K562 (cell line): Measurements from ENCODE around the gene SMAD7. TPM values are rescaled to one million over a fixed set of nuclear protein-coding genes. Genes with fewer than 3 reads are reported as not detected.

Experiments used
- ATAC-seq: fragments of 200-7000 bp; cut with Tn5 transposase; 3 replicates; pipeline ENCODE4 v1.9.1; 2020; ENCODE audit warnings: moderate library complexity
- BruUV-seq: library from RNA; stranded (reverse); fragments of 400-500 nt; replicated peaks from 2 replicates; lab custom pipeline; 2021; lab: Mats Ljungman, UMichigan
- CTCF ChIA-PET: fragments of 300-600 bp; formaldehyde crosslinking; extraction: SDS; loops from one replicate; lab custom pipeline; 2021; ENCODE audit warnings: low intra/inter-chr PET ratio; lab: Yijun Ruan, JAX
- POLR2A ChIA-PET: fragments of 300-600, 350-650 bp; sonication (Branson Sonifier 250); formaldehyde crosslinking; extraction: SDS; loops from one replicate; lab custom pipeline; 2021; ENCODE audit warnings: antibody characterized with exemption, inconsistent platforms; lab: Yijun Ruan, JAX
- DNase-seq, 4 experiments: peaks; one replicate each; pipeline versions ENCODE4 v3.0.0 to v3.0.0-alpha.2; 2011 to 2018; ENCODE audit warnings: low spot score in 3 of 4, mixed read lengths in 3 of 4; ENCODE audit errors: extremely low read depth in 1 of 4
- FAIRE-seq: peaks from 2 replicates; lab custom pipeline; 2011; peaks lifted over from hg19 to GRCh38; lab: Jason Lieb, UNC
- H2AFZ ChIP-seq: 2 replicates; pipeline ENCODE4 v1.6.0; 2011; ENCODE audit warnings: low read depth, low read length, control low read depth, inconsistent platforms
- H3K27ac ChIP-seq: fragments of 200-600 bp; 3 replicates; pipeline ENCODE4 v1.8.0; 2011; ENCODE audit warnings: low read depth, mild to moderate bottlenecking, control low read depth, inconsistent platforms, low read length, moderate library complexity, mixed read lengths; ENCODE audit errors: extremely low read depth
- H3K27me3 ChIP-seq, 2 experiments: fragments of 300-600 bp in 1 of 2; 2 replicates in 1 of 2; 3 replicates in 1 of 2; pipeline versions ENCODE4 v1.6.0 to v1.8.0; 2011; ENCODE audit warnings: inconsistent platforms in 2 of 2, low read length in 2 of 2, mild to moderate bottlenecking in 1 of 2, mixed read lengths in 1 of 2, moderate library complexity in 1 of 2; ENCODE audit not compliant: control insufficient read depth in 2 of 2, insufficient read depth in 2 of 2
- H3K36me3 ChIP-seq: fragments of 300-600 bp; 3 replicates; pipeline ENCODE4 v1.8.0; 2011; ENCODE audit warnings: mild to moderate bottlenecking, low read length, inconsistent platforms; ENCODE audit not compliant: control insufficient read depth, insufficient read depth
- H3K4me1 ChIP-seq, 2 experiments: fragments of 200-600 bp in 1 of 2; replicated peaks in 1 of 2; 2 replicates in 1 of 2; 3 replicates in 1 of 2; pipeline versions ENCODE4 v1.5.1 to v1.8.0; 2011; ENCODE audit warnings: inconsistent platforms in 2 of 2, low read length in 2 of 2, mild to moderate bottlenecking in 1 of 2, mixed read lengths in 1 of 2, moderate library complexity in 1 of 2; ENCODE audit not compliant: control insufficient read depth in 2 of 2, insufficient read depth in 2 of 2
- H3K4me2 ChIP-seq: 2 replicates; pipeline ENCODE4 v1.6.1; 2011; ENCODE audit warnings: low read length, control low read depth, inconsistent platforms, mixed read lengths; ENCODE audit not compliant: insufficient read depth
- H3K4me3 ChIP-seq: fragments of 200-600 bp; sonication (generic), shearing (Covaris generic); 2 replicates; pipeline ENCODE4 v1.5.1; 2016; ENCODE audit warnings: control low read depth, inconsistent platforms
- H3K79me2 ChIP-seq: fragments of 200-600 bp; 3 replicates; pipeline ENCODE4 v1.8.0; 2011; ENCODE audit warnings: low read length, inconsistent platforms; ENCODE audit not compliant: control insufficient read depth, insufficient read depth
- H3K9ac ChIP-seq, 2 experiments: 2 replicates each; pipeline versions ENCODE4 v1.6.0 to v1.6.1; 2011; ENCODE audit warnings: low read depth in 2 of 2, low read length in 2 of 2, control low read depth in 1 of 2, inconsistent platforms in 1 of 2, mild to moderate bottlenecking in 1 of 2, mixed read lengths in 1 of 2; ENCODE audit not compliant: insufficient read depth in 1 of 2
- H3K9me1 ChIP-seq: one replicate; pipeline ENCODE4 v1.6.0; 2011; ENCODE audit warnings: inconsistent platforms, mild to moderate bottlenecking, low read length, moderate library complexity; ENCODE audit not compliant: control insufficient read depth, insufficient read depth
- H3K9me3 ChIP-seq: replicated peaks from 2 replicates; pipeline ENCODE4 v1.5.1; 2011; ENCODE audit warnings: low read depth, low read length, inconsistent platforms; ENCODE audit not compliant: control insufficient read depth, insufficient read depth
- H4K20me1 ChIP-seq: replicated peaks from 2 replicates; pipeline ENCODE4 v1.6.1; 2011; ENCODE audit warnings: low read length, inconsistent platforms, mixed read lengths; ENCODE audit not compliant: control insufficient read depth, insufficient read depth
- HDAC6 ChIP-seq: IDR thresholded peaks from 2 replicates; pipeline ENCODE4 v1.6.1; 2012; ENCODE audit warnings: low read depth, mild to moderate bottlenecking, control low read depth, inconsistent platforms, low read length, moderate library complexity
- HNRNPH1 ChIP-seq: fragments of 200-400 bp; formaldehyde crosslinking; optimal IDR thresholded peaks from 2 replicates; pipeline ENCODE3; 2017; ENCODE audit warnings: low read depth, mild to moderate bottlenecking, low read length, moderate library complexity
- MGA ChIP-seq: fragments of 450-650 bp; IDR thresholded peaks from 2 replicates; pipeline ENCODE4 v1.6.1; 2016; ENCODE audit warnings: mild to moderate bottlenecking, moderate library complexity
- ZNF277 ChIP-seq: fragments of 250-450 bp; sonication (Bioruptor Pico); IDR thresholded peaks from 2 replicates; pipeline ENCODE4 v1.8.0; 2022; ENCODE audit warnings: inconsistent platforms, mild to moderate bottlenecking, moderate library complexity, borderline replicate concordance
- WGBS: fragments of 100-300 bp; shearing (Covaris generic); methylation state at CpG from one replicate; pipeline ENCODE4 v1.1.6; 2016; ENCODE audit warnings: low coverage, mixed read lengths; ENCODE audit not compliant: insufficient coverage; ENCODE audit errors: missing lambda C conversion rate; 5-methylcytosine and 5-hydroxymethylcytosine counted together
- in situ Hi-C: fragments of 300-500 bp; cut with MboI; formaldehyde crosslinking; loops from 4 replicates; pipeline ENCODE4 v1.15.0; 2018; ENCODE audit warnings: inconsistent platforms, mixed read lengths
- intact Hi-C: fragments of 100-400 bp; cut with micrococcal nuclease; formaldehyde crosslinking; loops from 2 replicates; pipeline ENCODE4 v1.14.2; 2022
- polyA plus RNA-seq, 8 experiments: library from polyadenylated mRNA; depleted of rRNA in 4 of 8; stranded (reverse) in 5 of 8; unstranded in 3 of 8; fragments of >200 nt; fragmentation: Nextera tagmentation in 2 of 8; fragmentation: Illumina TruSeq in 1 of 8; extraction: Ambion mirVana in 2 of 8; extraction: Trizol in 1 of 8; gene quantifications; 2 replicates each; pipeline versions ENCODE4 v1.2.1 to v1.2.3, GENCODE V29; 2011 to 2014; ENCODE audit warnings: inconsistent platforms in 1 of 8, missing spikeins in 1 of 8
- total RNA-seq, 7 experiments: library from RNA; depleted of rRNA in 6 of 7; stranded (reverse); fragments of >200 nt in 6 of 7; fragmentation: Illumina TruSeq in 2 of 7; extraction: Trizol in 2 of 7; gene quantifications; 2 replicates each; pipeline versions ENCODE4 v1.2.1 to v1.2.3, GENCODE V29; 2011 to 2021; ENCODE audit warnings: low replicate concordance in 1 of 7

Gene SMAD7
- total and polyA plus RNA-seq, 9 of the 15 experiments (the other 6 are each of a cell fraction or from before 2014, with no cell fraction given): 0.13 to 3.0 (median 1.6) TPM

- DNase-seq (no peak), FAIRE-seq (no peak), ATAC-seq (no peak)
- TF ChIP-seq ZNF277 (CRISPR knock-in tag) (no peak), HNRNPH1 (no peak), HDAC6 (no peak), MGA (no peak)
- no peaks in the 10 kb centered on the region; the same call in 1 of the 3 replicates for H3K79me2 ChIP-seq
- H3K9me1 ChIP-seq: peaks cover 3% of the 10 kb centered on the region
- POLR2A ChIA-PET: interaction anchor here (0.7 to 1.8 kb wide), 5 partner anchors 9 to 410 kb away, joined by 3 to 6 read pairs (median 4); no protein-coding TSS in a partner anchor
- H2AFZ ChIP-seq: peak overlapping the region; percentile 91
- H3K36me3 ChIP-seq: no peaks in the 10 kb centered on the region
- intact Hi-C loops: no loop called here
- H3K27ac ChIP-seq: no peak overlapping the region
- in situ Hi-C loops: no loop called here
- H4K20me1 ChIP-seq: peaks cover 5% of the 10 kb centered on the region; the same call in 1 of the 2 replicates
- H3K9me3 ChIP-seq: no peaks in the 10 kb centered on the region
- H3K4me1 ChIP-seq: peaks cover 11 to 45% of the 10 kb centered on the region in 2 experiments; a peak in 4 of 5 replicates
- 78% methylated on average over 15 of the region's 19 CpGs for WGBS
- CTCF ChIA-PET: no interaction called here
- peak overlapping the region; percentile 56; the same call in 1 of the 2 replicates for H3K4me3 ChIP-seq
- BruUV-seq: no TSS peak
- H3K27me3 ChIP-seq: peaks cover 0 to 12% of the 10 kb centered on the region in 2 experiments; a peak in 2 of 5 replicates
- H3K9ac ChIP-seq: peak overlapping the region in 1 of 2 experiments; percentile 75; a peak in 2 of 4 replicates
- H3K4me2 ChIP-seq: peak overlapping the region; percentile 41; the same call in 1 of the 2 replicates
Measured at GRCh38 chr18:48953104-48953706, 2.4 kb upstream of the SMAD7 start.
